HEK293T (cell line): ENCODE data around the gene TLK1.

ENCODE experiments used
- FOXM1 ChIP-seq: fragments of 450-650 bp; IDR thresholded peaks from 2 replicates; pipeline ENCODE4 v1.6.1; 2017; ENCODE audit warnings: mild to moderate bottlenecking, borderline replicate concordance
- SP1 ChIP-seq: fragments of 450-650 bp; IDR thresholded peaks from 2 replicates; pipeline ENCODE4 v1.6.1; 2017
- TF ChIP-seq, protein P1 (sequence below): fragments of 450-650 bp; IDR thresholded peaks from 2 replicates; pipeline ENCODE4 v1.6.1; 2016

DNA sequence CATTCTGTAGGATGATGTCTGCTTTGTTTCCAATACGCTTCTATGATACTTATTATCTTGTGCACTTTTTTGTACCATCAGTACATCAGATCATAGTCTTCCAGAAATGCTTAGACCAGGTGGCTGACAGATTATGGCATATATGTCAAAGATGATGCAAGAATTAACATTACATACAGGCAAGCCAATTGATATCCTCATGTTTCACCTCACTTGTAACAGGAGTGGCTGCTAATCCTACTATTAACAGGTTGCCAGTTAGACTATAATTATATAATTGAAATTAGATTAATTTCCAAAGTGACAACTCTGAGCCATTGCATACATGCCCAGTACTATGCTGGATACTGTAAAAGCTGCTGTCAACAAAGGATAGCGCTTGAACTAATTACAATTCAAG, 77.2 kb downstream of the TLK1 start:
- TF ChIP-seq SP1: no peak
- no peak for TF ChIP-seq FOXM1
- TF ChIP-seq, protein P1, sequence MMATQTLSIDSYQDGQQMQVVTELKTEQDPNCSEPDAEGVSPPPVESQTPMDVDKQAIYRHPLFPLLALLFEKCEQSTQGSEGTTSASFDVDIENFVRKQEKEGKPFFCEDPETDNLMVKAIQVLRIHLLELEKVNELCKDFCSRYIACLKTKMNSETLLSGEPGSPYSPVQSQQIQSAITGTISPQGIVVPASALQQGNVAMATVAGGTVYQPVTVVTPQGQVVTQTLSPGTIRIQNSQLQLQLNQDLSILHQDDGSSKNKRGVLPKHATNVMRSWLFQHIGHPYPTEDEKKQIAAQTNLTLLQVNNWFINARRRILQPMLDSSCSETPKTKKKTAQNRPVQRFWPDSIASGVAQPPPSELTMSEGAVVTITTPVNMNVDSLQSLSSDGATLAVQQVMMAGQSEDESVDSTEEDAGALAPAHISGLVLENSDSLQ: no peak
